SW480 (cell line): ENCODE results near the gene RIMBP3B.
"Not testable (repeated sequence)": the region's sequence is repeated elsewhere in the genome, so short reads cannot be mapped to it uniquely, and the experiment has no call there.

ENCODE experiments used
- DNase-seq: peaks from one replicate; pipeline ENCODE4 v3.0.0-alpha.2; 2016; ENCODE audit warnings: low spot score

RIMBP3B gene

DNA sequence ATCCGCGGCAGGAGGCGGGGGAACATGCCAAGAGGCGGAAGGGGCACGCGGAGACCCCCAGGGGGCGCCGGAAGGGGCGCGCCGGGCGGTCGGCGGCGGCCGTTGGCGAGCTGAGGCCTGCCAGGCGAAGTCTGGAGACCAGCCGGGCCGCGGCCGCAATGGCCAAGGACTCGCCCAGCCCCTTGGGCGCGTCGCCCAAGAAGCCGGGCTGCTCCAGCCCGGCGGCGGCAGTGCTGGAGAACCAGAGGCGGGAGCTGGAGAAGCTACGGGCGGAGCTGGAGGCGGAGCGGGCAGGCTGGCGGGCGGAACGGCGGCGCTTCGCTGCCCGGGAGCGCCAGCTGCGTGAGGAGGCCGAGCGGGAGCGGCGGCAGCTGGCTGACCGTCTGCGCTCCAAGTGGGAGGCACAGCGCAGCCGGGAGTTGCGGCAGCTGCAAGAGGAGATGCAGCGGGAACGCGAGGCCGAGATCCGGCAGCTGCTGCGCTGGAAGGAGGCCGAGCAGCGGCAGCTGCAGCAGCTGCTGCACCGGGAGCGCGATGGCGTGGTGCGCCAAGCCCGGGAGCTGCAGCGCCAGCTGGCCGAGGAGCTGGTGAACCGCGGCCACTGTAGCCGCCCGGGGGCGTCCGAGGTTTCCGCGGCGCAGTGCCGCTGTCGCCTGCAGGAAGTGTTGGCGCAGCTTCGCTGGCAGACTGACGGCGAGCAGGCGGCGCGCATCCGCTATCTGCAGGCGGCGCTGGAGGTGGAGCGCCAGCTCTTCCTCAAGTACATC is at the start of gene RIMBP3B:
Gene RIMBP3B, plus strand, starts transcription at position 51 of the 767 bp plus-strand sequence. Its CDS starts 108 bp downstream, at position 159.
- not testable (repeated sequence) for DNase-seq

- not testable (repeated sequence) for DNase-seq
Measured at GRCh38 chr22:21357527-21357926, 26.0 kb upstream of the RIMBP3B start.

DNA sequence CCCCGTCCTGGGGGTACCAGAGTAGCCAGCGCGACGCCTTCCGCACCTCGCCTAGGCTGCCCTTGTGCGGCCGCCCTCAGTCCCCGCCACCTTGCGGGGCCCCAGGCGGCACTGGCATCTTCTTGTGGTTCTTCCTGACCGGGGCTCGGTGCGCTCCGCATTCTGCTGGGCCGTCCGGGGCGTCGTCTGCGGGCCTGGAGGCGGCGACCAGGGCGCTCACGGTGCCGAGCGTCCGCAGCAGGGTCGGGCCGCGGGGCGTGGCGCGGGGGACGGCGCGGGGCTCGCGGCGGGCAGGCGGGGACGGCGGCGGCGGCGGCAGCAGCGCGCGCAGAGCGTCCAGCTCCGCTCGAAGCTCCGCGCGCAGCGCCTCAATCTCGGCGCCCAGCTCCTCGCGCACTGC is 23.0 kb upstream of the RIMBP3B start:
- not testable (repeated sequence) for DNase-seq

DNA sequence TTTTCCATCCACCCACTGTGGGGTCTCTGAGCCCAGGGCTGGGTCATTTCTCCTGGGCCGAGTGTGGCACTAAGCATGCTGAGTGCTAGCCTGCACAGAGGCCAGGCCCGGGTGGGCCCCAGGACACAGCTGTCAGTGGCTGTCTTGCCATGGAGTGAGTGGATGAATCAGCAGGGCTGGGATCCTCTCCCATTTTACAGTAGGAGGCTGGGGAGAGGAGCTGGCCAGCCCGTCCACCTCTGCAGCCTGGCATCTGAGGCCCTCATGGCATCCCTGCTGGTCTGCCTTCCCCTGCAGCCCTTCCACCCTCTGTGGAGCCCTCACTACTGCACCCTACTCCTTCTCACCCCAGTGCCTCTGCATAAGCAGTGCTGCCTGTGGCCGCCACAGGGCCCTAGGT is 21.1 kb upstream of the RIMBP3B start:
- DNase-seq, result not testable (repeated sequence)

- DNase-seq, result not testable (repeated sequence)
Measured at GRCh38 chr22:21363061-21363460, 20.5 kb upstream of the RIMBP3B start.

GRCh38 chr22:21363803-21364202 is 19.7 kb upstream of the RIMBP3B start:
- DNase-seq, result not testable (repeated sequence)

DNA sequence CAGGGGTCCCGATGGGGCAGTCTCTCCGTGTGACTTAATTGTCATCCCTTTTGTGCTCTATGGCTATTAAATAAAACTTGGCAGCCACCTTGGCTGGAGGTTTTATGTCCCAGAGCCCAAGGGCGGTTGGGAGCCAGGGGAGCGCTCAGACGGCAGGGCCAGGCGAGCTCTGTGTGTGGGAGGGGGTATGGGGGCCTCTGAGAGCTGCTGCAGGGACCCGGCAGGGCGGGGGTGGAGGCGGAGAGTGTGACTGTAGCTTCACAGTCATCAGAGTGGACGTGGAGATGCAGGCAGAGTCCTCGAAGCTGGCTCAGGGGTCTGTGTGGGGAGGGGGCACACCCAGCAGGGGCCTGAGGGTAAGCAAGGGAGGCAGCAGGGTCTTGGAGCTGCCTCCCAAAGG is 19.2 kb upstream of the RIMBP3B start:
- not testable (repeated sequence) for DNase-seq

- not testable (repeated sequence) for DNase-seq
Measured at GRCh38 chr22:21365337-21365736, 18.2 kb upstream of the RIMBP3B start.

- DNase-seq, result not testable (repeated sequence)
Measured at GRCh38 chr22:21368603-21369310, 14.8 kb upstream of the RIMBP3B start.

DNA sequence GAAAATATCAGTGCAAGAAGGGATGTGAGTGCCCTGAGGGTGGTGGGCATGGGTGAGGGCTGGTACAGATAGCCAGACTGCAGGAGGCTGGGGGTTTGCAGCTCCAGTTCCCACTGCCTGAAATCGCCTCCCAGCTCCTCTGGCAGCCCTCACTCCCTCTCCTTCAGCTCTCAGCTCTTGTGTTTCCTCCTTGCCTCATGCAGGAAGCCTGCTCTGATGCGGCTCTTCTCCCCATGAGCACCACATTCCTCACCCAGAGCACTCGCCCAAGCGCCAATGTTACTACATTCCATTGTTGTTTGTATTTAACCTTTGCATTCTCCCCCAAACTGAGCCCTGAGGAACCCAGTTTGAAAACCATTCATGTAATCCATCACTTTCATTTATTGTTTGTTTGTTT is 7.7 kb upstream of the RIMBP3B start:
- DNase-seq, result not testable (repeated sequence)

DNA sequence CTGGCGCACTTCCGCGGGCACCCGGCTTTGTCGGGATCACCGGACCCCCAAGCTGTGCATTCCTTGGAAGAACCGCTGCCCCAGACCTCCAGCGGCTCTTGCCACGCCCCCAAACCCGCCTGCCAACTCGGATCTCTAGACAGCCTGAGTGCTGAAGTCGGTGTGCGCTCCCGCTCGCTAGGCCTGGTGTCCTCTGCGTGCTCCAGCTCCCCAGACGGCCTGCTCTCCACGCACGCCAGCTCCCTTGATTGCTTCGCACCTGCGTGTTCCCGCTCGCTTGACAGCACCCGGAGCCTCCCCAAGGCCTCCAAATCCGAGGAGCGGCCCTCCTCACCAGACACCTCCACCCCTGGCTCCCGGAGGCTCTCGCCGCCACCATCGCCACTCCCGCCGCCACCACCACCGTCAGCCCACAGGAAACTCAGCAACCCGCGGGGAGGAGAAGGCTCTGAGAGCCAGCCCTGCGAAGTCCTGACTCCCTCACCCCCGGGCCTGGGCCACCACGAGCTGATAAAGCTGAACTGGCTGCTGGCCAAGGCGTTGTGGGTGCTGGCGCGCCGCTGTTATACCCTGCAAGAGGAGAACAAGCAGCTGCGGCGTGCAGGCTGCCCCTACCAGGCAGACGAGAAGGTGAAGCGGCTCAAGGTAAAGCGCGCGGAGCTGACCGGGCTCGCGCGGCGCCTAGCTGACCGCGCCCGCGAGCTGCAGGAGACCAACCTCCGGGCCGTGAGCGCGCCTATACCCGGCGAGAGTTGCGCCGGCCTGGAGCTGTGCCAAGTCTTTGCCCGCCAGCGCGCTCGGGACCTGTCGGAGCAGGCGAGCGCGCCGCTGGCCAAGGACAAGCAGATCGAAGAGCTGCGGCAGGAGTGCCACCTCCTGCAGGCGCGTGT is 1.2 kb downstream of the RIMBP3B start:
- not testable (repeated sequence) for DNase-seq

- not testable (repeated sequence) for DNase-seq
Measured at GRCh38 chr22:21389480-21389879, 5.9 kb downstream of the RIMBP3B start.

- DNase-seq, result not testable (repeated sequence)
Measured at GRCh38 chr22:21390013-21390412, 6.5 kb downstream of the RIMBP3B start.

DNA sequence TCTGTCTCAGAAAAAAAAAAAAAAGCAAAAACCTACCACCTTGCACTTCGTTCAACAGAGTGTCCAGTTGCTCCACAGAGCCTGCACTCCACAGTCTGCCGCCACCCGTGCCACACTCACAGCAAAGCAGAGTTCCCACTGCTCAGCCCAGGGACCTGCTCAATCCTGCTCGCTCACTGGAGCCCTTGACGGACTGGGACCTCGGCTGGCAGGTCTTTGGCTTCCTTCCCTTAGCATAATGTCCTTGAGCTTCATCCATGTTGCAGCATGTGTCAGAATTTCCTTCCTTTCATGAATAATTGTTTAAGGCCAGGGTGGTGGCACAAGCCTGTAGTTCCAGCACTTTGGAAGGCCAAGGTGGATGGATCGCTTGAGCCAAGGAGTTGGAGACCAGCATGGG is 11.1 kb downstream of the RIMBP3B start:
- DNase-seq, result not testable (repeated sequence)

- DNase-seq, result not testable (repeated sequence)
Measured at GRCh38 chr22:21401197-21401969, 17.8 kb downstream of the RIMBP3B start.

GRCh38 chr22:21402763-21403314 is 19.3 kb downstream of the RIMBP3B start:
- not testable (repeated sequence) for DNase-seq

GRCh38 chr22:21407139-21407538 is 23.6 kb downstream of the RIMBP3B start:
- DNase-seq, result not testable (repeated sequence)

DNA sequence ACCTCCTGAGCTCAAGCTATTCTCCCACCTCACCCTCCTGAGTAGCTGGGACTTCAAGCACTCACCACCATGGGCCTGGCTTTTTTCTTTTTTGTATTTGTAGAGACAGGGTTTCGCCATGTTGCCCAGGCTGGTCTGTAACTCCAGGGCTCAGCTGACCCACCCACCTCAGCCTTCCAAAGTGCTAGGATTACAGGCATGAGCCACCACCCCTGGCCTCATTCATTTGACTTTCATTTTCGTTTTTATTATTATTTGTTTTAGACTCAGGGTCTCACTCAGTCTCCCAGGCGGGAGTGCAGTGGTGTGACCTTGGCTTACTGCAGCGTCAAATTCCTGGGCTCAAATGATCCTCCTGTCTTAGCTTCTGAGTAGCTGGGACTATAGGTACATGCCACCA is 24.2 kb downstream of the RIMBP3B start:
- DNase-seq, result not testable (repeated sequence)

- DNase-seq, result not testable (repeated sequence)
Measured at GRCh38 chr22:21416375-21416774, 32.8 kb downstream of the RIMBP3B start.

GRCh38 chr22:21417227-21417746 is 33.7 kb downstream of the RIMBP3B start, which contains the start of gene HIC2:
Gene HIC2 (plus strand): TSS chr22:21417371. CDS start chr22:21442832, 25,461 bp downstream.
- DNase-seq, result not testable (repeated sequence)

GRCh38 chr22:21417853-21418252 is 34.3 kb downstream of the RIMBP3B start:
- not testable (repeated sequence) for DNase-seq
